GM23338 (cell line): ENCODE data around the gene CES5A. TPM values are rescaled to one million over a fixed set of nuclear protein-coding genes. Genes with fewer than 3 reads are reported as not detected.

Source experiments
- ATAC-seq: fragments of 200-7000 bp; cut with Tn5 transposase; 3 replicates; pipeline ENCODE4 v1.9.1; 2020
- DNase-seq: peaks from one replicate; pipeline ENCODE4 v3.0.0-alpha.2; 2015; ENCODE audit warnings: low spot score
- H2AFZ ChIP-seq: fragments of 200-600 bp; sonication (generic); 2 replicates; pipeline ENCODE4 v1.8.0; 2016; ENCODE audit warnings: antibody characterized with exemption, mild to moderate bottlenecking, moderate library complexity
- H3F3A ChIP-seq: fragments of 200-600 bp; sonication (generic); replicated peaks from 2 replicates; pipeline ENCODE4 v1.8.0; 2017; ENCODE audit warnings: antibody characterized with exemption, mixed run types, low read depth
- H3K27ac ChIP-seq: fragments of 200-600 bp; sonication (generic); 2 replicates; pipeline ENCODE4 v1.6.1; 2016; ENCODE audit warnings: low read depth
- H3K27me3 ChIP-seq: fragments of 200-600 bp; sonication (generic); 2 replicates; pipeline ENCODE4 v1.8.0; 2016; ENCODE audit warnings: mild to moderate bottlenecking, mixed run types, moderate library complexity; ENCODE audit not compliant: insufficient read depth
- H3K36me3 ChIP-seq: fragments of 200-600 bp; sonication (generic); 2 replicates; pipeline ENCODE4 v1.8.0; 2016; ENCODE audit warnings: mild to moderate bottlenecking; ENCODE audit not compliant: insufficient read depth
- H3K4me1 ChIP-seq: fragments of 200-600 bp; sonication (generic); 2 replicates; pipeline ENCODE4 v1.8.0; 2016; ENCODE audit warnings: mild to moderate bottlenecking, moderate library complexity; ENCODE audit not compliant: insufficient read depth
- H3K4me2 ChIP-seq: fragments of 200-600 bp; sonication (generic); 2 replicates; pipeline ENCODE4 v1.7.1; 2017; ENCODE audit warnings: mixed run types
- H3K4me3 ChIP-seq: fragments of 200-600 bp; sonication (generic); 2 replicates; pipeline ENCODE4 v1.6.1; 2016; ENCODE audit warnings: mixed run types
- H3K79me2 ChIP-seq: fragments of 200-600 bp; sonication (generic); replicated peaks from 2 replicates; pipeline ENCODE4 v1.8.0; 2017; ENCODE audit warnings: mild to moderate bottlenecking; ENCODE audit not compliant: insufficient read depth
- H3K9me2 ChIP-seq: fragments of 200-600 bp; sonication (generic); 2 replicates; pipeline ENCODE4 v1.8.0; 2017; ENCODE audit not compliant: insufficient read depth
- H4K20me1 ChIP-seq: fragments of 200-600 bp; sonication (generic); replicated peaks from 2 replicates; pipeline ENCODE4 v1.8.0; 2017; ENCODE audit warnings: mild to moderate bottlenecking; ENCODE audit not compliant: insufficient read depth
- H3K27ac Mint-ChIP-seq: 2 replicates; pipeline ENCODE4 v1.8.0; 2020; ENCODE audit warnings: inconsistent platforms, mild to moderate bottlenecking, moderate library complexity, mixed read lengths
- H3K27me3 Mint-ChIP-seq: 3 replicates; pipeline ENCODE4 v1.8.0; 2022; ENCODE audit warnings: low read depth, mild to moderate bottlenecking, moderate library complexity, mixed read lengths, inconsistent platforms; ENCODE audit not compliant: insufficient read depth, poor library complexity
- H3K36me3 Mint-ChIP-seq: 3 replicates; pipeline ENCODE4 v1.8.0; 2021; ENCODE audit warnings: low read depth, mild to moderate bottlenecking, inconsistent platforms, moderate library complexity, mixed read lengths
- H3K4me1 Mint-ChIP-seq: 3 replicates; pipeline ENCODE4 v1.8.0; 2020; ENCODE audit warnings: mild to moderate bottlenecking, inconsistent platforms, mixed read lengths
- H3K4me3 Mint-ChIP-seq: 3 replicates; pipeline ENCODE4 v1.8.0; 2021; ENCODE audit warnings: moderate library complexity, mild to moderate bottlenecking, inconsistent platforms, mixed read lengths
- H3K9me3 Mint-ChIP-seq: 3 replicates; pipeline ENCODE4 v1.8.0; 2020; ENCODE audit warnings: moderate library complexity, mild to moderate bottlenecking, inconsistent platforms, mixed read lengths
- CREB1 ChIP-seq: fragments of 250-450 bp; sonication (Bioruptor Pico); IDR thresholded peaks from 2 replicates; pipeline ENCODE4 v1.5.0; 2020; ENCODE audit warnings: low read depth, mild to moderate bottlenecking, moderate library complexity
- CTCF ChIP-seq, 2 experiments: fragments of 200-600 bp in 1 of 2; sonication (generic) in 1 of 2; conservative IDR thresholded peaks; 2 replicates each; pipeline versions ENCODE4 v1.5.1 to v1.6.1; 2016 to 2017; ENCODE audit warnings: antibody characterized with exemption in 2 of 2, low read depth in 2 of 2, mild to moderate bottlenecking in 2 of 2, moderate library complexity in 1 of 2
- ETS1 ChIP-seq: IDR thresholded peaks from 2 replicates; pipeline ENCODE4 v1.6.1; 2016; ENCODE audit warnings: antibody characterized with exemption
- EZH2 ChIP-seq: fragments of 200-600 bp; sonication (generic); IDR thresholded peaks from one replicate; pipeline ENCODE4 v1.8.0; 2017; ENCODE audit warnings: antibody characterized with exemption, mild to moderate bottlenecking, low read depth; ENCODE audit not compliant: unreplicated experiment
- POLR2AphosphoS5 ChIP-seq: IDR thresholded peaks from 2 replicates; pipeline ENCODE4 v1.6.1; 2016; ENCODE audit warnings: antibody characterized with exemption, low read depth
- STAT1 ChIP-seq: IDR thresholded peaks from one replicate; pipeline ENCODE4 v1.6.1; 2016; ENCODE audit warnings: antibody characterized with exemption; ENCODE audit not compliant: unreplicated experiment
- ZNF114 ChIP-seq: fragments of 250-450 bp; sonication (Bioruptor Pico); IDR thresholded peaks from 2 replicates; pipeline ENCODE4 v1.5.0; 2020; ENCODE audit warnings: mild to moderate bottlenecking, moderate library complexity
- polyA plus RNA-seq: library from polyadenylated mRNA; unstranded; fragments of >200 nt; fragmentation: Nextera tagmentation; extraction: Ambion mirVana; gene quantifications from 2 replicates; pipeline ENCODE4 v1.2.1, GENCODE V29; 2016
- total RNA-seq: library from RNA; depleted of rRNA; stranded (reverse); fragments of >200 nt; shearing (Covaris generic); gene quantifications from 2 replicates; pipeline ENCODE4 v1.2.3, GENCODE V29; 2014
- TF ChIP-seq, protein P1 (sequence below): fragments of 250-450 bp; sonication (Bioruptor Pico); IDR thresholded peaks from 2 replicates; pipeline ENCODE4 v1.5.0; 2020; ENCODE audit warnings: mild to moderate bottlenecking, moderate library complexity

CES5A gene
- total and polyA plus RNA-seq, 2 experiments from 2014 or later, result not detected

GRCh38 chr16:55911616-55912015 is 36.4 kb upstream of the CES5A start (continued):
- TF ChIP-seq, protein P1, sequence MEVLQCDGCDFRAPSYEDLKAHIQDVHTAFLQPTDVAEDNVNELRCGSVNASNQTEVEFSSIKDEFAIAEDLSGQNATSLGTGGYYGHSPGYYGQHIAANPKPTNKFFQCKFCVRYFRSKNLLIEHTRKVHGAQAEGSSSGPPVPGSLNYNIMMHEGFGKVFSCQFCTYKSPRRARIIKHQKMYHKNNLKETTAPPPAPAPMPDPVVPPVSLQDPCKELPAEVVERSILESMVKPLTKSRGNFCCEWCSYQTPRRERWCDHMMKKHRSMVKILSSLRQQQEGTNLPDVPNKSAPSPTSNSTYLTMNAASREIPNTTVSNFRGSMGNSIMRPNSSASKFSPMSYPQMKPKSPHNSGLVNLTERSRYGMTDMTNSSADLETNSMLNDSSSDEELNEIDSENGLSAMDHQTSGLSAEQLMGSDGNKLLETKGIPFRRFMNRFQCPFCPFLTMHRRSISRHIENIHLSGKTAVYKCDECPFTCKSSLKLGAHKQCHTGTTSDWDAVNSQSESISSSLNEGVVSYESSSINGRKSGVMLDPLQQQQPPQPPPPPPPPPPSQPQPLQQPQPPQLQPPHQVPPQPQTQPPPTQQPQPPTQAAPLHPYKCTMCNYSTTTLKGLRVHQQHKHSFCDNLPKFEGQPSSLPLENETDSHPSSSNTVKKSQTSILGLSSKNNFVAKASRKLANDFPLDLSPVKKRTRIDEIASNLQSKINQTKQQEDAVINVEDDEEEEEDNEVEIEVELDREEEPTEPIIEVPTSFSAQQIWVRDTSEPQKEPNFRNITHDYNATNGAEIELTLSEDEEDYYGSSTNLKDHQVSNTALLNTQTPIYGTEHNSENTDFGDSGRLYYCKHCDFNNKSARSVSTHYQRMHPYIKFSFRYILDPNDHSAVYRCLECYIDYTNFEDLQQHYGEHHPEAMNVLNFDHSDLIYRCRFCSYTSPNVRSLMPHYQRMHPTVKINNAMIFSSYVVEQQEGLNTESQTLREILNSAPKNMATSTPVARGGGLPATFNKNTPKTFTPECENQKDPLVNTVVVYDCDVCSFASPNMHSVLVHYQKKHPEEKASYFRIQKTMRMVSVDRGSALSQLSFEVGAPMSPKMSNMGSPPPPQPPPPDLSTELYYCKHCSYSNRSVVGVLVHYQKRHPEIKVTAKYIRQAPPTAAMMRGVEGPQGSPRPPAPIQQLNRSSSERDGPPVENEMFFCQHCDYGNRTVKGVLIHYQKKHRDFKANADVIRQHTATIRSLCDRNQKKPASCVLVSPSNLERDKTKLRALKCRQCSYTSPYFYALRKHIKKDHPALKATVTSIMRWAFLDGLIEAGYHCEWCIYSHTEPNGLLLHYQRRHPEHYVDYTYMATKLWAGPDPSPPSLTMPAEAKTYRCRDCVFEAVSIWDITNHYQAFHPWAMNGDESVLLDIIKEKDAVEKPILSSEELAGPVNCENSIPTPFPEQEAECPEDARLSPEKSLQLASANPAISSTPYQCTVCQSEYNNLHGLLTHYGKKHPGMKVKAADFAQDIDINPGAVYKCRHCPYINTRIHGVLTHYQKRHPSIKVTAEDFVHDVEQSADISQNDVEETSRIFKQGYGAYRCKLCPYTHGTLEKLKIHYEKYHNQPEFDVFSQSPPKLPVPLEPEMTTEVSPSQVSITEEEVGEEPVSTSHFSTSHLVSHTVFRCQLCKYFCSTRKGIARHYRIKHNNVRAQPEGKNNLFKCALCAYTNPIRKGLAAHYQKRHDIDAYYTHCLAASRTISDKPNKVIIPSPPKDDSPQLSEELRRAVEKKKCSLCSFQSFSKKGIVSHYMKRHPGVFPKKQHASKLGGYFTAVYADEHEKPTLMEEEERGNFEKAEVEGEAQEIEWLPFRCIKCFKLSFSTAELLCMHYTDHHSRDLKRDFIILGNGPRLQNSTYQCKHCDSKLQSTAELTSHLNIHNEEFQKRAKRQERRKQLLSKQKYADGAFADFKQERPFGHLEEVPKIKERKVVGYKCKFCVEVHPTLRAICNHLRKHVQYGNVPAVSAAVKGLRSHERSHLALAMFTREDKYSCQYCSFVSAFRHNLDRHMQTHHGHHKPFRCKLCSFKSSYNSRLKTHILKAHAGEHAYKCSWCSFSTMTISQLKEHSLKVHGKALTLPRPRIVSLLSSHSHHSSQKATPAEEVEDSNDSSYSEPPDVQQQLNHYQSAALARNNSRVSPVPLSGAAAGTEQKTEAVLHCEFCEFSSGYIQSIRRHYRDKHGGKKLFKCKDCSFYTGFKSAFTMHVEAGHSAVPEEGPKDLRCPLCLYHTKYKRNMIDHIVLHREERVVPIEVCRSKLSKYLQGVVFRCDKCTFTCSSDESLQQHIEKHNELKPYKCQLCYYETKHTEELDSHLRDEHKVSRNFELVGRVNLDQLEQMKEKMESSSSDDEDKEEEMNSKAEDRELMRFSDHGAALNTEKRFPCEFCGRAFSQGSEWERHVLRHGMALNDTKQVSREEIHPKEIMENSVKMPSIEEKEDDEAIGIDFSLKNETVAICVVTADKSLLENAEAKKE (CRISPR knock-in tag), result no peak
- no peak for TF ChIP-seq ETS1
- TF ChIP-seq CTCF (conservative IDR thresholded peaks at IDR 0.05; ENCODE audit: low read depth in 2 of 2), result no peak
- no peak for TF ChIP-seq CREB1 (CRISPR knock-in tag)

- H3K79me2 ChIP-seq, result no peaks in the 10 kb centered on the region
- H3K27me3 ChIP-seq, result no peaks in the 10 kb centered on the region
- no peak overlapping the region for H2AFZ ChIP-seq
- peaks cover 3% of the 10 kb centered on the region; the same call in 2 of the 3 replicates for H3K36me3 Mint-ChIP-seq
- no peaks in the 10 kb centered on the region; the same call in 2 of the 3 replicates for H3K9me3 Mint-ChIP-seq
- no peak overlapping the region for H3K4me3 Mint-ChIP-seq
- H3F3A ChIP-seq, result no peaks in the 10 kb centered on the region
- no peaks in the 10 kb centered on the region for H3K4me1 ChIP-seq
- H3K27me3 Mint-ChIP-seq, result peaks cover 9% of the 10 kb centered on the region
- no peak overlapping the region for H3K27ac ChIP-seq
- H3K36me3 ChIP-seq, result no peaks in the 10 kb centered on the region
- H3K4me2 ChIP-seq, result no peak overlapping the region
- H3K4me3 ChIP-seq, result no peak overlapping the region
- DNase-seq (no peak), ATAC-seq (no peak)
- H3K9me2 ChIP-seq, result no peaks in the 10 kb centered on the region
- H3K4me1 Mint-ChIP-seq, result peaks cover 14% of the 10 kb centered on the region
- no peak overlapping the region for H3K27ac Mint-ChIP-seq
- H4K20me1 ChIP-seq, result no peaks in the 10 kb centered on the region
- TF ChIP-seq CTCF (conservative IDR thresholded peaks at IDR 0.05; ENCODE audit: low read depth in 2 of 2), result no peak
- TF ChIP-seq POLR2AphosphoS5, result no peak
- no peak for TF ChIP-seq EZH2
- TF ChIP-seq STAT1, result no peak
- TF ChIP-seq ZNF114 (CRISPR knock-in tag), result no peak
Measured at GRCh38 chr16:55909876-55910275, 34.7 kb upstream of the CES5A start.
